HG03045 (cell line): ENCODE results near the gene KLHL1.
A peak's percentile ranks its signal among the peaks of the same experiment; 100 is the strongest.
"Not testable (repeated sequence)": the region's sequence is repeated elsewhere in the genome, so short reads cannot be mapped to it uniquely, and the experiment has no call there.

Source experiments
- ATAC-seq: cut with Tn5 transposase; IDR thresholded peaks from one replicate; pipeline ENCODE4 v1.9.1; 2021; ENCODE audit warnings: mild to moderate bottlenecking, moderate library complexity; ENCODE audit not compliant: unreplicated experiment

KLHL1 gene, protein sequence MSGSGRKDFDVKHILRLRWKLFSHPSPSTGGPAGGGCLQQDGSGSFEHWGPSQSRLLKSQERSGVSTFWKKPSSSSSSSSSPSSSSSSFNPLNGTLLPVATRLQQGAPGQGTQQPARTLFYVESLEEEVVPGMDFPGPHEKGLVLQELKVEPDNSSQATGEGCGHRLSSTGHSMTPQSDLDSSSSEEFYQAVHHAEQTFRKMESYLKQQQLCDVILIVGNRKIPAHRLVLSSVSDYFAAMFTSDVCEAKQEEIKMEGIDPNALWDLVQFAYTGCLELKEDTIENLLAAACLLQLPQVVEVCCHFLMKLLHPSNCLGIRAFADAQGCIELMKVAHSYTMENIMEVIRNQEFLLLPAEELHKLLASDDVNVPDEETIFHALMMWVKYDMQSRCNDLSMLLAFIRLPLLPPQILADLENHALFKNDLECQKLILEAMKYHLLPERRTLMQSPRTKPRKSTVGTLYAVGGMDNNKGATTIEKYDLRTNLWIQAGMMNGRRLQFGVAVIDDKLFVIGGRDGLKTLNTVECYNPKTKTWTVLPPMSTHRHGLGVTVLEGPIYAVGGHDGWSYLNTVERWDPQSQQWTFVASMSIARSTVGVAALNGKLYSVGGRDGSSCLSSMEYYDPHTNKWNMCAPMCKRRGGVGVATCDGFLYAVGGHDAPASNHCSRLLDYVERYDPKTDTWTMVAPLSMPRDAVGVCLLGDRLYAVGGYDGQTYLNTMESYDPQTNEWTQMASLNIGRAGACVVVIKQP

DNA sequence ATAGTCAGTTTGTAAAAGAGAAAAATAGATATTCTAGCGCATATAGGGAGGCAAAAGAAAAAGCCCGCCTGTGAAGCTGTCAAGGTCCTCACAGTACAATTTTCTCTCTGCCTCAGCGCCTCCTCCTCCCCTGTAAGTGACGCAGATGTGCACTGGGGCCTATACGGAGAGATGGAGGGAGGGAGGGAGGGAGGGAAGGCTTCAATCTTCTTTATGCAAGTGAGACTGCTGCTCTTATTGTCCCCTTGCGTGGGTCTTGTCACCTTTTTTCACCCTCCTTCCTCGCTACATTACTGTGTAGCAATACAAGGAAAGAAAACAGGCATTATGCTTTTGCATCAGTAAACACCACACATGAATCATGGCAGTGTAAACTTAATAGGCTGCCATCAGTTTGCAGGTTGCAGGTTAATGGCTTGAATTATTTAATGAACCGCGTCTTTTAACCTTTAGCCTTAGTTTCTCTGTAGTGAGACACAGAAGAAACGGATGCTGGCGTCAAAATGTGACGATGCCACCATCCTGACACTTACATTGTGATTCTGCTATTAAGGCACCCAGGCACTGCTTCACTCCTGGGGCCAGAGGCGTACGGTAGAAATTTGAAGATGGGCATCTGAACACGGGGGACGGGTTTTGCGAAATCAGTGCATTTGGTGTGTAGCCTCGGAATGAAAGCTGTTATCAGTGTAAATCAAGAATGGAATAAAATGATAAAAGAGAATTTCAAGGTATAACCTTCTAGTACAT, at the start of gene KLHL1:
Gene KLHL1 (minus strand): TSS at position 97 of the 750 bp plus-strand sequence. CDS start 753 bp downstream, outside the sequence.
- ATAC-seq = no peak

DNA sequence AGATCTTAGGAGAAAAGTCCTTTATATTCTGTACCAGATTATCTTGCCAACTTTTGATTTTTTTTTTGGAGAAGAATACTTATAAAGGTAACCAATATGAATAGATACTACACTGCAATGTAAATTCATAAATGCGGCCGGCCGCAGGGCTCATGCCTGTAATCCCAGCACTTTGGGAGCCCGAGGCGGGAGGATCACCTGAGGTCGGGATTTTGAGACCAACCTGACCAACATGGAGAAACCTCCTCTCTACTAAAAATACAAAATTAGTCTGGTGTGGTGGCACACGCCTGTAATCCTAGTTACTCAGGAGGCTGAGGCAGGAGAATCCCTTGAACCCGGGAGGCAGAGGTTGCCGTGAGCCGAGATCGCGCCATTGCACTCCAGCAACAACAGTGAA, 34.4 kb upstream of the KLHL1 start:
- ATAC-seq = not testable (repeated sequence)

DNA sequence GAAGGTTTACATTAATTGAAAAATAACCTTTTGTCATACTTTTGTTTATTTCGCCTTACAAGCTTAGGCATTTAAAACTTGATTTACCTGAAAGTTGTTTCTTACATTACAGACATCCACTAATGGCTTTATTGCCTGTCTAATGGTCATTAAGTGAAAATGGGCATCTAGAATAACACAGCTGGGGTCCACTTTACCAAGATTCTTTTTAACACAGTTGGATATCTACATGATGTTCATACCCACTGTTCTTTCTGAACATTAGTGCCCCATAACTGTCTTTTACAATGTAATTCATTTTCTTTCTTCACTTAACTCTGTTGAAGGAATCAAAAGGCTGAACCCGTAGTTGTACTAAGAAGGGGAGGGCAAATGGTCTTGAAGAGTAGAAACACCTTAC, 19.8 kb upstream of the KLHL1 start:
- no peak for ATAC-seq

DNA sequence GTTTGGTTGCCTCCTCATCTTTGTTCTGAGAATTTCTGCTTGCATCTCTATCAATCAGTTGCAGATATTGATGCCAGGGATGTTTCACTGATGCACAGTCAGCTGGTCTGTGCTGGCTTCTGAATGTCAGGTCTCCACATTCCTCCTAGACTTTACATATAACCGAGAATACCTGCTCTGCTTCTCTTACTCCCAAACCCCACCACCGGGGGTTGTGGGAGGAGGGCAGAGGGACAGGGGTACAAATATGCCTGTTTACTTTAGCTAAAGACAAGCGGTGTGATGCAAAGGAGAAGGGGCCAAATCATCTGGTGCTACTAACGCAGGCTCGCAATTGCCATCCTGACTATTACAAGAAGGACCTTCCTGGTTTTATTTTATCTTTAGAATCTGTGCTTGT, 17.4 kb upstream of the KLHL1 start:
- ATAC-seq = no peak

DNA sequence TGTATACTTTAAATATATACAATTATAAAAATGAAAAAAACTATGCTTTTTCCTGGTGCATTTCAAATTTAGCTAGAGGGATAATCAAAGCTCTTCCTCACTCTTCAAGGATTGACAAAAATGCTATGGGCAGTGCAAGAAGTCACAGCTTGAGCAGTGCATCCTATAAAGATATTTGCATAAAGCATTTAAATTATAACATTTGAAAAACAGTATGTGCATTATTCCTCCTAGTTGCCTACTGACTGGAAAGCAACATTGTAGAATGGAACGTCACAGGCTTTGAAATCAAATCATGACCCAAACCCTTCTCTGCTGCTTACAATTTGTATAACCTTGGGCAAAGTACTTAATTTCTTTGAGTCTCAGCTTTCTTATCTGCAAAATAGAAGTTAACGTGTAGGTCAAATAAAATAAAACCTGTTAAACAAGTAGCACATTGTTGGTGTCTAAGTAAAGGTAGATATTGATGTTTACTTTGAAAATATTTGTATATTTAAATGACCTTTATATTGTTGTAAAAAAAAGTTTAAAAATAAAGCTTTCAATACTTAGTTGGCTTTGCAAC, 9.2 kb upstream of the KLHL1 start:
- ATAC-seq = no peak

DNA sequence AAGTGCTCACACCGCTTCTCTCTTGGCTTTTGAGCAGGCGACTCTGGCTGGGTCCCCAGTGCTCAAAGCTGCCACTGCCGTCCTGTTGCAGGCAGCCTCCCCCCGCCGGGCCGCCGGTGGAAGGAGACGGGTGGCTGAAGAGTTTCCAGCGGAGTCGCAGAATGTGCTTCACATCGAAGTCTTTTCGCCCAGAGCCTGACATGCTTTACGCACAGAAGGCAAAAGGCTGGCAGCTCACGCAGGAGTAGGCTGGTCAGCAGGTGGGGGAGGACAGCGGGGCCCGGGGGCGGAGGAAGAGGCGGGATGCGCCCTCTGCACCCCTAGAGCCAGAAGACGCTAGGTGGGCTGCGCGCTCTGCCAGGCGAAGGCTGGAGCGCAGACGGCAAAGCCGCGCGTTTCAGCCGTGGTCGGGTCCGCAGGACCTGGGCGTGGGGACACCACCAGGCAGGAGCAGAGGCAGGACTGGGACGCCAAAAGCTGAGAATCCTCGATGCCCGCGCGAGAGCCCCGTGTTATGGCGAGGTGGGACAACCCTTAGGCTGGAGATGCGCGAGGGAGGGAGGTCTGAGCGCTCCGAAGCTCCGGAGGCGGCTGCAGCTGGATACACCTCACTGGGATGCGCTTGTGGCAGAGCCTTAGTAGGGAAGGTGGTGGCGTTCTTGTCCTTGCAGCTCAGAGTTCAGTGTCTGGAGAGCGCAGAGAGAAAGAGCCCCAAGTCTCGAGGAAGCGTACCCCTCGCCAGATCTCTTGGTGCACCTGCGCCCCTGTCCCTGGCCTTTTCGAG, 562 bp downstream of the KLHL1 start, which contains the start of gene ATXN8OS:
Gene ATXN8OS (plus strand): TSS at position 329 of the 784 bp plus-strand sequence.
- ATAC-seq = no peak

DNA sequence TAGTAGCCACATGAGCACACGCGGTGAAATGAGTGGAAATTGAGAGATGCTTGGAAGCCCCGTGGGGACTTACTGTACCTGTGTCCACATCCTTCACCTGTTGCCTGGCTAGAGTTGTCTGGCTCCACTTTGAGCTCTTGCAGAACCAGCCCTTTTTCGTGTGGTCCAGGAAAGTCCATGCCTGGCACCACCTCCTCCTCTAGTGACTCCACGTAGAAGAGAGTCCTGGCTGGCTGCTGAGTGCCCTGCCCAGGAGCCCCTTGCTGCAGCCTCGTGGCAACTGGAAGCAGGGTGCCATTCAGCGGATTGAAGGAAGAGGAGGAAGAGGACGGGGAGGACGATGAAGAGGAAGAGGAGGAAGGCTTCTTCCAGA, 1.1 kb downstream of the KLHL1 start:
- ATAC-seq = no peak

DNA sequence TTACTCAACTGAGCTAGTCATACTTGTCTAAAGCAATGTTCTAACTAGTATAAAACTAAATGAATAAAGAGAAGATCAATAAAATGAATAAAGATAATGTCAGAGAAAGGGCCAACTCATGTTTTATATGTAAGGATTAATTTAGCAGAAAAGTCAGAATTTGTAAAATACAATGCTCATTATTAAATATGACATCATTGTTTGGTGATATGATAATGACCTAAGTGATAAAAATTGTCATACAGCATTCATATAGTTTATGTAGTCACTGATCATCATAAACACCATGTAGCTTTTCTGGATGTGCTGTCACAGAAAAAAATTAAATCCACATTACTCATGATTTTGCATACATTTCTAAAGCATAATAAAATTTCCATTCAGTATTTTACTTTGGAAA, 3.8 kb downstream of the KLHL1 start:
- ATAC-seq = no peak

DNA sequence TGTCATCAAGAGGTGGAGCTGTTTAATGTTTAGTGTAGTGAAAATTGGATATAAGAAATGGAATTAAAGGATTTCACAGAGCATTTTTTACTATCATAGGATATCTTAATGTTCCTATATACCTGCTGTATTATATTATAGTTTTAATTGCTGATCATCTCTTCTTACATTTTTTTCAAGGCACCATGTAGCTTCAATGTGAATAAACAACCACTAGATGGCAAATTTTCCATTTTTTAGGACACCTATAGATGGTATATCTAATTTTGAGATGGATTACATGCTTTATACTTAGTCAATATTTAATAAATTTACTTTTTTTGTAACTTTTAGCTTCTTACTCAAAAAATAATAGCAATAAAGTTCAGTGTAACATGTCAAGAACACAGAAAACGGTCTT, 9.6 kb downstream of the KLHL1 start:
- ATAC-seq = no peak

DNA sequence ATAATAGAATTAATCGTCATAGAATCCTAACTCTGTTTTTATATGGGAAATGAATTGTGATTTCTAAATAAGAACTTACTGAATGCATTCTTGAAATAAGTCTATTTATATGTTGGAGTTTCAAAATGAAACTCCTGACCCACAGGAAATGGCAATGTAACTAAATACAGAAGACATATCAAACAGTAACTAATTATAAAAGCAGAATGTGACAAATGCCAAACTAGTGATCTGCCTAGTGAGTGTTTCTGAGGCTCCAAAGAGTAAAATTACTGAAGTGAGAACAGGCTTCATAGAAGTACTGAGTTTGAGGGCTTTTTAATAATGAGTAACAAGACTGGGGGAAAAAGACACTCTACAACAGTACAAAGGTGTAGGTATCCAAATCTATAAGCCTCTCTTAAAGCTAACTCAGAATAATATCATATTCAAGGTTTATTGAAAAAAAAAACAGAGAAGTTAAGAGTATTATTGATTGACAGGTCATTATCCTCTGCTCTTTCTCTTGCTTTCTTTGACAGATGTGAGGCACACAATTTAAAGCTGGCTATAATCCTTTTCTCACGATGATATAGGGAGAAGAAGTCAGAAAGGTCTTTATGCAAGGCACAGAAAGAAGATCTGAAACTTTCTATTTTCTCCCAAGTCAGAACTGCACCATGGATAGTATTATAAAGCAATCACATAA, 18.1 kb downstream of the KLHL1 start:
- no peak for ATAC-seq

DNA sequence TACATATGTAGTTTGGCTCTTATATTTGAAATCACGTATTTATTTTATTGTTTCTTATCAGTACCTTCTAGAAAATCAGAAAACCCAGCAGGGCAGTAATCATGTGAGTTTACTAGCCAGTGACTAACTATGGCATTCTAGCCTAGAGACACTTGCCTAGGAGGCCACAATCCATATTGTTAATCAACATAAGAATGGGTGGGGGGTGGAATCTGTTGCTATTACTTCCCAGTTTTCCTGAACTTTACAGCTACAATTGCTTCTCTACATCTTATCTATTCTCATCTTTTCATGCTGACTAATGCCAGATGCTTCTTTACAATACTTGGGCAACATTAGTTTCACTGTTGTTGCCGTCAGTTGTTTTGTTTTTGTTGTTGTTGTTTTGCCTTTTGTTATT, 19.3 kb downstream of the KLHL1 start:
- no peak for ATAC-seq

DNA sequence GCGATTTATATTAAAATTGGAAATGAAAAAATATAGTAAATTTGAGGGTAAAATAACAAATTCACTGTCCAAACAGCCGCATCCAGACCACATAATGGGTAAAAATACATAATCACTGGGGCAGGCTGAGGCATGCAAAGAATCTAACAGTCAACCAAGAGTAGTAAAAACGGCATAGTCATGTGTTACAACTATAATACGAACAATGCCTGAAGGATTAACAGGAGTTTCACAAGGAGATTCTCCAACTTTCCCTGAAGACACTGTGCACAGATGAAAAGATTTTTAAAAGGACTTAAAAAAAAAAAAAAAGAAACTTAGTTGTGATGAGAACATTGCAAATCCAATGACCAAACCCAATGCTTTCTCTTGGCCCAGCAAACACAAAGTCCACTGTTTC, 21.0 kb downstream of the KLHL1 start:
- ATAC-seq = no peak

DNA sequence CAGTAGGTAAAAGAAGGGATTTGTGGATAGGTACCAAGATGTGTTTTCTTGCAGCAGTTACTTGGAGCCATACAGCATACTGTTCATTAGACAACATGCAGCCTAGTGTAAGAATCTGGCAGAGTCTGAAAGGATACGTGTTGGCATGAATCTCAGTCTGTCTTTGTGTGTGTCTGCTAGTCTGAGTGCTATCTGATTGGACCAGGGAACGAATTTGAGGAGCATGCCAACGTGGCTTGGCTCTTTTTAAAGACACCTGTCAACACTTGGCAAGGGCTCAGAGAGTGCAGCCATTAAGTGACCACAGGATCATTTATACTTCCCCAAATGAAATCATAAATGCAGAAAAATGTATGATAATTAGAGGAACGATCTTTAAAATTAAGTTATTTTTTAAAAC, 28.2 kb downstream of the KLHL1 start:
- no peak for ATAC-seq

DNA sequence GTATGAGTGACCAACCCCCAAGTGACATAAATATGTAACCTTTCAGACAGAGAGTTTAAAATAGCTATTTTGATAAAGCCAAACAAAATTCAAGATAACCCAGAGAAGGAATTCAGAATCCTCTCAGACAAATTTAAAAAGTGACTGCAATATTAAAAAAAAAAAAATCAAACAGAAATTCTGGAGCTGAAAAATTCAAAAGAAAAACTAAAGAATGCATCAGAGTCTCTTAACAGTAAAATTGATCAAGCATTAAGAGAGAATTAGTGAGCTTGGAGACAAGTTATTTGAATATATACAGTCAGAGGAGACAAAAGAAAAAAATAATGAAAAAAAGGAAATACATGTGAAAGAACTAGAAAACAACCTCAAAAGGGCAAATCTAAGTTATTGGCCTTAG, 53.7 kb downstream of the KLHL1 start:
- no peak for ATAC-seq

DNA sequence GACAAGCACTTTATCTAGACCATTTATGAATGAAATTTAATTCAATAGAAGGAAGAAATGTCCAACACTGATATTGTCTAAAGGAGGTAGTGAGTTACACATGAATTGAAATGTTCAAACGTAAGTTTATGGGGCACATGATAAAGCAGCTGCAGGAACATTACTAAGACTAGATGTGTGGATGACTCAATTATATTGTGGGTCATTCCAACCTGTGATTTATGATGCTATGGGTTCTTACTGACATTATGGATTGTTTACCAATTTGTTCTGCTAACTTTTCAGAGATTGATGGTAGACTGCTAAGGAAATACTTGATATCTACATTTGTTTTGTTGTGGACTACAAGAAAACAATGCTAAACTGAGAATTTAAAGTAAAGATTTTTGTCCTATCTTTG, 56.7 kb downstream of the KLHL1 start:
- ATAC-seq = no peak

DNA sequence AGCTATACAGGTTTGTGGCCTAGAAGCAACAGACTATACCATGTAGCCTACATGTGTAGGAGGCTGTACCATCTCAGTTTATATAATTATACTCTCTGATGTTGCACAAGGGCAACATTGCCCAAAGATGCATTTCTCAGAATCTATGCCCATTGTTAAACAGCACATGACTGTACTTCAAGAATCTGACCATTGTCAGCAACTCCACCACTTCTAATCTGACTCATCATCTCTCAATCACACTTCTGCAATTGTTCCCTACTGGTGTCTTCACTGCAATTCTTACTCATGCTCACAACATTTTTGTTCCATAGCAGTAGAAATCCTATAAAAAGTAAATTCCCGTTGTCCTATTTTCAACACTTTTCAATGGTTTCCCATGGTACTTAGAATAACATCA, 64.6 kb downstream of the KLHL1 start:
- ATAC-seq = peak; percentile 88

DNA sequence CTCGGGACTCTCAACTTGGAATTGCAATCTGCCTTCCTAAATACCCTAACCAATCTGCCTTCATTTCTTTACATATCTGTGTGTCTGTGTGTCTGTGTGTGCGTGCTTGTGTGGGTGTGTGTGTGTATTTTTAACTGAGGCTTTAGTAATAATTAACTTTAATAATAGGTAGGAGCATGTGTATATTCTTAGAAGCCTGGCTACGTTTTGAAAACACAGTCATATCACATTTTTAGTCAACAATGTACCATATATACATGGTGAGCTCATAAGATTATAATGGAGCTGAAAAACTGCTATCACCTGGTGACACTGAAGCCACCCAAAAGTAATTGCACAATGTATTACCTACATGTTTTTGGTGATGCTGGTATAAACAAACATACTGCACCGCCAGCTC, 66.1 kb downstream of the KLHL1 start:
- ATAC-seq = no peak

DNA sequence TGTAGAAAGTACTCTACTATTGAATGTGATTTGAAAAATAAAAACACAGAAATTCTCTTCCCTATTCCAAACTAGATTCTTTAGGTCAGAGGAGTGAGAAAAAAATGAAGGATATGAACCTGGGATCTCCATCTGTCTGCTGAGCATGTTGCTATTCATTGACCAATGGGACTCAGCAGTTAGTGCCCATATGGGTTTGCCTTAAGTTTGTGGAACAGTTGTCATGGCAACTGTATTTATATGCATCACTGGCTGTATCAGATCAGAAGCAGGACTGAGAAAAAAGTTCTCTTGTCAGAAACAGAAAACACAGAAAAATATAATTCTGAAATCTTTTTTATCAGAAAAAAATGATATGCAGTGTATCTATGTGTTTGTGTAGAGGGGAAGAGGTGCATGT, 74.0 kb downstream of the KLHL1 start:
- no peak for ATAC-seq

DNA sequence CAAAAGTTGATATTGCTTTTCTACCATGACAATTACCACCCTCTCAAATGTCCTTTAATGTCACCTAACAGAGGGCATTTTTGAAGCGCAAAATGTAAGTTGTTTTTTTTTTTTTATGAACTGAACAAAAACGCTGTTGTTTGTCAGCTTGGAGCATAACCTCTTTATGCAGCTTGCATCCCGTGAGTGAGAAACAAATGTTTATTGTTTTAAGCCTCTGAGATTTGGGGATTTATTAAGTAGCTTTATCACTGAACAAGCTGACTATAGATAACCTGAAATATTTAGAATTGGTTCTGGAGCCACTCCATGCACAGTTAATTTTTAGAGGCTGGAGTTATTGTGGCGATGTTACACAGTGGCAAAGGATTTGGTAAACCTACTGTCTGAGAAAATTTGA, 80.7 kb downstream of the KLHL1 start:
- no peak for ATAC-seq

DNA sequence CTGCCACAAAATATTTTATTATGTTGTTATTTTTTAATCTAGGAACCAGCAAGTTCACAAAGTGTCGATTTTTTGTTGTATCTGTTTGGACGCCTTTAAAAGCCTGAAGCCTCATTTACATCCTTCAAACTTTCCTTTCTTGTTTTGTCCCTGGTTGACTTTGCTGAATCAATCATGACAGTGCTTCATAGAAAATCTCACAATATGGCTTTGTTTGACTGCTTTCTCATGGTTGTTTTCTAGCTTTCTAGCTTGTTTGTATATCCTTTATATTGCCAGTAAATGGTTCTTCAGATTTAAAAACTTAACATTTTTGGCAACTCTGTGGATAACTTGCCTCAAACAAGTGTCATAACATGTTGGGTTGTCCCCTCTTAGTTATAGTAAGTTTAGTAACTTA, 84.7 kb downstream of the KLHL1 start:
- ATAC-seq = no peak
